Uterus (tissue), 2 donors: Measurements from ENCODE around the gene PCYOX1L.

ENCODE experiments used
- CTCF ChIP-seq, 4 experiments: fragments of 200-600 bp in 2 of 4; fragments of 450-650 bp in 2 of 4; sonication (generic) in 2 of 4; IDR thresholded peaks; one replicate each; pipeline ENCODE4 v1.5.1; 2016 to 2019; ENCODE audit warnings: antibody characterized with exemption in 4 of 4, mild to moderate bottlenecking in 2 of 4, moderate library complexity in 1 of 4
- POLR2A ChIP-seq, 2 donors: fragments of 450-650 bp; IDR thresholded peaks; one replicate each; pipeline ENCODE4 v1.6.1; 2016; ENCODE audit warnings: antibody characterized with exemption in 2 of 2, mild to moderate bottlenecking in 1 of 2, moderate library complexity in 1 of 2

GRCh38 chr5:149408252-149409099 lies 50.6 kb downstream of the PCYOX1L start:
- no peak for TF ChIP-seq CTCF (IDR thresholded peaks at IDR 0.05)
- TF ChIP-seq POLR2A (IDR thresholded peaks at IDR 0.05): no peak
